HG03196 (cell line): ENCODE results near the gene BCAN.
"Not testable (repeated sequence)": the region's sequence is repeated elsewhere in the genome, so short reads cannot be mapped to it uniquely, and the experiment has no call there.

Source experiments
- ATAC-seq: cut with Tn5 transposase; IDR thresholded peaks from one replicate; pipeline ENCODE4 v1.9.1; 2021; ENCODE audit not compliant: unreplicated experiment

Gene BCAN

GRCh38 chr1:156616463-156616862 lies 25.5 kb upstream of the BCAN start:
- no peak for ATAC-seq

- ATAC-seq, result no peak
Measured at GRCh38 chr1:156618853-156619581, 22.9 kb upstream of the BCAN start, which contains the start of gene HAPLN2. Gene HAPLN2, plus strand, starts transcription at chr1:156619415. Its CDS starts 4,076 bp downstream, at chr1:156623491.

- no peak for ATAC-seq
Measured at GRCh38 chr1:156619582-156619955, 22.3 kb upstream of the BCAN start.

GRCh38 chr1:156622581-156623297 lies 19.2 kb upstream of the BCAN start:
- no peak for ATAC-seq

- ATAC-seq, result no peak
Measured at GRCh38 chr1:156623946-156624813, 17.7 kb upstream of the BCAN start.

- no peak for ATAC-seq
Measured at GRCh38 chr1:156624814-156625435, 17.0 kb upstream of the BCAN start.

GRCh38 chr1:156625436-156626078 lies 16.4 kb upstream of the BCAN start:
- ATAC-seq, result no peak

GRCh38 chr1:156626079-156626438 lies 15.9 kb upstream of the BCAN start:
- no peak for ATAC-seq

GRCh38 chr1:156627313-156627880 lies 14.5 kb upstream of the BCAN start:
- no peak for ATAC-seq

- no peak for ATAC-seq
Measured at GRCh38 chr1:156629823-156630449, 12.0 kb upstream of the BCAN start.

GRCh38 chr1:156631152-156631551 lies 10.8 kb upstream of the BCAN start:
- ATAC-seq, result not testable (repeated sequence)

- ATAC-seq, result no peak
Measured at GRCh38 chr1:156632355-156632754, 9.6 kb upstream of the BCAN start.

- no peak for ATAC-seq
Measured at GRCh38 chr1:156638189-156638985, 3.5 kb upstream of the BCAN start.

- ATAC-seq, result no peak
Measured at GRCh38 chr1:156639601-156640101, 2.3 kb upstream of the BCAN start.

- no peak for ATAC-seq
Measured at GRCh38 chr1:156640842-156641706, 843 bp upstream of the BCAN start.

- no peak for ATAC-seq
Measured at GRCh38 chr1:156642265-156643048, 540 bp downstream of the BCAN start.
